Measurements from ENCODE around the gene GDPD5.
A peak's percentile ranks its signal among the peaks of the same experiment; 100 is the strongest.

GDPD5 gene

GRCh38 chr11:75557666-75558494, 32.1 kb upstream of the GDPD5 start:
- DNase-seq: no peak

- no peak for DNase-seq
Measured at GRCh38 chr11:75556275-75556674, 30.5 kb upstream of the GDPD5 start.

GRCh38 chr11:75555079-75555811, 29.5 kb upstream of the GDPD5 start:
- no peak for DNase-seq

- DNase-seq: peak; percentile 76
Measured at GRCh38 chr11:75554258-75555022, 28.7 kb upstream of the GDPD5 start.

GRCh38 chr11:75553889-75554257, 28.1 kb upstream of the GDPD5 start:
- DNase-seq: no peak

- no peak for DNase-seq
Measured at GRCh38 chr11:75553182-75553581, 27.4 kb upstream of the GDPD5 start.

- DNase-seq: no peak
Measured at GRCh38 chr11:75549370-75549958, 23.7 kb upstream of the GDPD5 start.

- DNase-seq: no peak
Measured at GRCh38 chr11:75548595-75549272, 23.0 kb upstream of the GDPD5 start.

- DNase-seq: peak; percentile 69
Measured at GRCh38 chr11:75547617-75548058, 21.9 kb upstream of the GDPD5 start.

- no peak for DNase-seq
Measured at GRCh38 chr11:75547177-75547576, 21.4 kb upstream of the GDPD5 start.

GRCh38 chr11:75543806-75544205, 18.1 kb upstream of the GDPD5 start:
- DNase-seq: no peak

- DNase-seq: no peak
Measured at GRCh38 chr11:75542088-75542438, 16.3 kb upstream of the GDPD5 start.

- no peak for DNase-seq
Measured at GRCh38 chr11:75541193-75542087, 15.7 kb upstream of the GDPD5 start.

GRCh38 chr11:75539459-75540334, 14.0 kb upstream of the GDPD5 start:
- no peak for DNase-seq

- no peak for DNase-seq
Measured at GRCh38 chr11:75538150-75538942, 12.6 kb upstream of the GDPD5 start.

GRCh38 chr11:75537740-75538139, 12.0 kb upstream of the GDPD5 start:
- no peak for DNase-seq

- no peak for DNase-seq
Measured at GRCh38 chr11:75536786-75537641, 11.3 kb upstream of the GDPD5 start.

- DNase-seq: no peak
Measured at GRCh38 chr11:75535071-75535470, 9.3 kb upstream of the GDPD5 start.

All from DMS79 treated with DMSO at 0.1 percent for 48 hours (cell line).